Stimulated activated CD8-positive, alpha-beta memory T cell treated with anti-CD3 and anti-CD28 coated beads, Interleukin-7, amount 100 ng/mL, for 1 hour (primary cell): ENCODE results near the gene MTARC1.

Source experiments
- DNase-seq, 2 donors: peaks; one replicate each; pipeline ENCODE4 v3.0.0-alpha.2; 2020; ENCODE audit warnings: low read depth in 2 of 2

MTARC1 gene

GRCh38 chr1:220806408-220806807 lies 19.7 kb downstream of the MTARC1 start:
- DNase-seq, result no peak

GRCh38 chr1:220807726-220808125 lies 21.0 kb downstream of the MTARC1 start:
- DNase-seq, result no peak

GRCh38 chr1:220808345-220809186 lies 21.9 kb downstream of the MTARC1 start:
- no peak for DNase-seq

- no peak for DNase-seq
These were observed 22.5 kb downstream of the MTARC1 start for GRCh38 chr1:220809187-220809550.

GRCh38 chr1:220809704-220810103 lies 23.0 kb downstream of the MTARC1 start:
- DNase-seq, result no peak

GRCh38 chr1:220810179-220810653 lies 23.5 kb downstream of the MTARC1 start:
- DNase-seq, result peak; percentile 30 to 36

- no peak for DNase-seq
These were observed 24.2 kb downstream of the MTARC1 start for GRCh38 chr1:220810963-220811362.

- no peak for DNase-seq
These were observed 25.0 kb downstream of the MTARC1 start for GRCh38 chr1:220811695-220812094.

- no peak for DNase-seq
These were observed 25.6 kb downstream of the MTARC1 start for GRCh38 chr1:220812308-220812707.

- DNase-seq, result no peak
These were observed 26.3 kb downstream of the MTARC1 start for GRCh38 chr1:220813013-220813412.

- DNase-seq, result no peak
These were observed 28.7 kb downstream of the MTARC1 start for GRCh38 chr1:220815409-220815808.

GRCh38 chr1:220817907-220818306 lies 31.2 kb downstream of the MTARC1 start:
- no peak for DNase-seq

- no peak for DNase-seq
These were observed 31.9 kb downstream of the MTARC1 start for GRCh38 chr1:220818421-220819173.

- DNase-seq, result no peak
These were observed 32.8 kb downstream of the MTARC1 start for GRCh38 chr1:220819467-220820026.

- DNase-seq, result no peak
These were observed 37.6 kb downstream of the MTARC1 start for GRCh38 chr1:220824031-220824989.

- DNase-seq, result no peak
These were observed 39.3 kb downstream of the MTARC1 start for GRCh38 chr1:220825819-220826551.

- no peak for DNase-seq
These were observed 40.0 kb downstream of the MTARC1 start for GRCh38 chr1:220826729-220827128.

- no peak for DNase-seq
These were observed 40.9 kb downstream of the MTARC1 start for GRCh38 chr1:220827445-220828178.

- no peak for DNase-seq
These were observed 41.4 kb downstream of the MTARC1 start for GRCh38 chr1:220828179-220828490.

GRCh38 chr1:220828950-220829586 lies 42.4 kb downstream of the MTARC1 start:
- DNase-seq, result no peak
